ENCODE results near the gene UTY.

GRCh38 chrY:13445566-13445965, 34.3 kb downstream of the UTY start:
- TF ChIP-seq NFIC (IDR thresholded peaks at IDR 0.05; ENCODE audit: low read depth, low read length) (no peak), BCL11A (IDR thresholded peaks at IDR 0.05; ENCODE audit: low read depth, low read length) (no peak), TCF12 (IDR thresholded peaks at IDR 0.05; ENCODE audit: low read depth, low read length) (no peak), POLR2AphosphoS5 (IDR thresholded peaks at IDR 0.05; ENCODE audit: low read length) (no peak), JUND (IDR thresholded peaks at IDR 0.05; ENCODE audit: low read depth, low read length) (no peak), BCLAF1 (IDR thresholded peaks at IDR 0.05) (no peak), CTCF (IDR thresholded peaks at IDR 0.05 in 2 of 3, conservative IDR thresholded peaks at IDR 0.05 in 1 of 3; ENCODE audit: control insufficient read depth in 2 of 3, extremely low read depth in 1 of 3, insufficient read depth in 1 of 3, low read depth in 3 of 3, low read length in 3 of 3) (no peak), SRF (IDR thresholded peaks at IDR 0.05; ENCODE audit: low read depth in 2 of 2, low read length in 2 of 2) (no peak), EP300 (IDR thresholded peaks at IDR 0.05; ENCODE audit: borderline replicate concordance in 1 of 2, control insufficient read depth in 1 of 2, low read depth in 2 of 2, low read length in 2 of 2) (no peak), NFYA (IDR thresholded peaks at IDR 0.05; ENCODE audit: borderline replicate concordance, low read depth, low read length) (no peak)
